OCI-LY3 (cell line): ENCODE results near the gene TTC39B.

Experiments
- H2AFZ ChIP-seq: fragments of 200-600, 300-600 bp; shearing (Covaris generic); 2 replicates; pipeline ENCODE4 v1.6.0; 2014; ENCODE audit warnings: antibody characterized with exemption, low read depth, low read length
- H3K27ac ChIP-seq: fragments of 200-600, 300-600 bp; sonication (generic); 2 replicates; pipeline ENCODE4 v1.5.1; 2014; ENCODE audit warnings: mild to moderate bottlenecking, low read length, moderate library complexity, mixed read lengths
- H3K27me3 ChIP-seq: fragments of 200-600, 300-600 bp; sonication (generic); 2 replicates; pipeline ENCODE4 v1.6.1; 2014; ENCODE audit warnings: low read depth, low read length, mixed read lengths
- H3K36me3 ChIP-seq: fragments of 200-600, 300-600 bp; sonication (generic); replicated peaks from 2 replicates; pipeline ENCODE3; 2014; ENCODE audit warnings: low read depth, low read length, mixed read lengths
- H3K4me1 ChIP-seq: fragments of 300-600, 200-600 bp; sonication (generic); 2 replicates; pipeline ENCODE4 v1.6.1; 2014; ENCODE audit warnings: low read length, mixed read lengths
- H3K4me2 ChIP-seq: fragments of 200-600, 300-600 bp; sonication (generic); 2 replicates; pipeline ENCODE4 v1.6.1; 2014; ENCODE audit warnings: low read length, mixed read lengths
- H3K4me3 ChIP-seq: fragments of 300-600, 200-600 bp; sonication (generic); 2 replicates; pipeline ENCODE4 v1.5.1; 2014; ENCODE audit warnings: antibody characterized with exemption, mild to moderate bottlenecking, low read length, moderate library complexity
- H3K79me2 ChIP-seq: fragments of 300-600, 200-600 bp; shearing (Covaris generic); 2 replicates; pipeline ENCODE4 v1.6.1; 2014; ENCODE audit warnings: mild to moderate bottlenecking, low read length, mixed read lengths
- H3K9ac ChIP-seq: fragments of 300-600, 200-600 bp; shearing (Covaris generic); 2 replicates; pipeline ENCODE4 v1.6.0; 2014; ENCODE audit warnings: mild to moderate bottlenecking, low read length, moderate library complexity
- H3K9me3 ChIP-seq: fragments of 200-600, 300-600 bp; shearing (Covaris generic); 2 replicates; pipeline ENCODE4 v1.6.1; 2014; ENCODE audit warnings: low read length, mixed read lengths; ENCODE audit not compliant: insufficient read depth
- H4K20me1 ChIP-seq: fragments of 200-600, 300-600 bp; sonication (generic); 2 replicates; pipeline ENCODE4 v1.6.1; 2016; ENCODE audit warnings: low read length, mixed read lengths; ENCODE audit not compliant: insufficient read depth
- CTCF ChIP-seq: fragments of 200-600, 300-600 bp; sonication (generic); IDR thresholded peaks from 2 replicates; pipeline ENCODE4 v1.5.1; 2014; ENCODE audit warnings: antibody characterized with exemption, low read length, low read depth
- EZH2phosphoT487 ChIP-seq: fragments of 200-600 bp; shearing (Covaris generic); IDR thresholded peaks from 2 replicates; pipeline ENCODE4 v1.6.1; 2018; ENCODE audit warnings: antibody characterized with exemption, mixed run types, low read depth

TTC39B gene

GRCh38 chr9:15317836-15318235 is 10.8 kb upstream of the TTC39B start:
- Histone ChIP-seq H3K79me2 (no peaks in the 10 kb centered on the region), H3K9me3 (no peaks in the 10 kb centered on the region), H4K20me1 (no peaks in the 10 kb centered on the region), H3K36me3 (no peaks in the 10 kb centered on the region), H3K4me2 (no peak overlapping the region), H3K27me3 (no peaks in the 10 kb centered on the region), H3K27ac (no peak overlapping the region), H3K4me3 (no peak overlapping the region), H2AFZ (no peak overlapping the region), H3K4me1 (no peaks in the 10 kb centered on the region), H3K9ac (no peak overlapping the region)
- TF ChIP-seq CTCF (no peak), EZH2phosphoT487 (no peak)

GRCh38 chr9:15311607-15312006 is 4.6 kb upstream of the TTC39B start:
- Histone ChIP-seq H3K36me3 (no peaks in the 10 kb centered on the region), H3K27ac (no peak overlapping the region), H3K4me1 (peaks cover 5% of the 10 kb centered on the region), H3K4me2 (no peak overlapping the region), H3K4me3 (no peak overlapping the region), H3K79me2 (no peaks in the 10 kb centered on the region), H2AFZ (no peak overlapping the region), H3K9me3 (no peaks in the 10 kb centered on the region), H3K27me3 (peaks cover 15% of the 10 kb centered on the region; the same call in 1 of the 2 replicates), H4K20me1 (no peaks in the 10 kb centered on the region), H3K9ac (no peak overlapping the region)
- TF ChIP-seq CTCF (no peak), EZH2phosphoT487 (no peak)

GRCh38 chr9:15310107-15310850 is 3.3 kb upstream of the TTC39B start:
- Histone ChIP-seq H3K27me3 (peaks cover 28% of the 10 kb centered on the region), H3K79me2 (no peaks in the 10 kb centered on the region), H3K27ac (no peak overlapping the region), H3K9me3 (no peaks in the 10 kb centered on the region), H2AFZ (no peak overlapping the region), H3K4me3 (no peak overlapping the region), H3K36me3 (no peaks in the 10 kb centered on the region), H3K4me1 (peaks cover 14% of the 10 kb centered on the region), H3K4me2 (no peak overlapping the region), H4K20me1 (no peaks in the 10 kb centered on the region), H3K9ac (no peak overlapping the region)
- TF ChIP-seq EZH2phosphoT487 (no peak), CTCF (no peak)

GRCh38 chr9:15308511-15308910 is 1.5 kb upstream of the TTC39B start:
- Histone ChIP-seq H3K36me3 (no peaks in the 10 kb centered on the region), H3K4me1 (peaks cover 24% of the 10 kb centered on the region), H4K20me1 (no peaks in the 10 kb centered on the region), H3K4me2 (no peak overlapping the region), H3K79me2 (no peaks in the 10 kb centered on the region), H2AFZ (no peak overlapping the region), H3K9me3 (no peaks in the 10 kb centered on the region), H3K9ac (no peak overlapping the region), H3K4me3 (no peak overlapping the region), H3K27ac (no peak overlapping the region), H3K27me3 (peaks cover 39% of the 10 kb centered on the region)
- TF ChIP-seq CTCF: no peak
- TF ChIP-seq EZH2phosphoT487: no peak
